ENCODE data around the gene TRAF3IP1.

Gene TRAF3IP1

DNA sequence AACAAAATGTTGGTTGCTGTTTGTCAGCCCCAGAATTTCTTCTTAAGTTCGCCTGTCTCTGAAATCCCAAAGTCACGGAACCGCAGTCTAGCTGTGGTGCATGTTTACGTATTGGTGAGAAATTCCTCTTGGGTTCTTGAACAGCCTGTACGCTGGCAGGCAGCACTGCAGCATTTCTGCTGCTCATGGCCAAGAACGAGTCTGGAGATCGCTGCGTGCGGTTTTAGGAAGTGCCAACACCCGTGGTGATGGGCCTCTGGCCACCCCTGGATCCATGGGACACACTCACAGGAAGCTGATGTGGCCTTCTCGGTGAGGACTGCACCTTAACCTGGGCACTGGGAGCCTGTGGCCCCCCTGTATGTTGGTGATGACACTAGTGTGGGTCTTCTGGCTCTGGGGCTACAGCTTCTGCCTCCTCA lies 130.1 kb downstream of the TRAF3IP1 start:
- no peak for DNase-seq

Data from activated T-cell treated with anti-CD3 and anti-CD28 coated beads, Interleukin-2, amount 50 U/mL, for 48 hours (primary cell).